Measurements from ENCODE around the gene MLPH.

GRCh38 chr2:237492137-237492890, 5.3 kb downstream of the MLPH start:
- TF ChIP-seq POLR2A (IDR thresholded peaks at IDR 0.05; ENCODE audit: low read depth, low read length) (no peak), CTCF (conservative IDR thresholded peaks at IDR 0.05; ENCODE audit: low read depth, low read length) (no peak)

All from IMR-90 (cell line).